CD4-positive, alpha-beta memory T cell (primary cell): Measurements from ENCODE around the gene PHLDA3. TPM values are rescaled to one million over a fixed set of nuclear protein-coding genes. Genes with fewer than 3 reads are reported as not detected.

Source experiments
- CTCF ChIA-PET: fragments of 350-600 bp; sonication (Branson Sonifier 250); formaldehyde crosslinking; loops from one replicate; lab custom pipeline; 2021; ENCODE audit warnings: inconsistent platforms; ENCODE audit not compliant: partially characterized antibody; lab: Charles Lee
- POLR2A ChIA-PET: fragments of 350-600 bp; sonication (Branson Sonifier 250); formaldehyde crosslinking; loops from one replicate; lab custom pipeline; 2021; ENCODE audit not compliant: partially characterized antibody; lab: Charles Lee
- DNase-seq, 5 donors: peaks; one replicate each; pipeline versions ENCODE4 v3.0.0 to v3.0.0-alpha.2; 2020 to 2022; ENCODE audit warnings: mixed read lengths in 1 of 5
- H3K27ac ChIP-seq: one replicate; pipeline ENCODE4 v1.7.0; 2013; ENCODE audit warnings: low read depth, low read length
- H3K27me3 ChIP-seq: 2 replicates; pipeline ENCODE4 v1.7.0; 2013; ENCODE audit warnings: mild to moderate bottlenecking, low read length, moderate library complexity; ENCODE audit not compliant: insufficient read depth
- H3K36me3 ChIP-seq: 2 replicates; pipeline ENCODE4 v1.7.0; 2013; ENCODE audit warnings: mild to moderate bottlenecking, low read length, moderate library complexity; ENCODE audit not compliant: insufficient read depth
- H3K4me1 ChIP-seq: 2 replicates; pipeline ENCODE4 v1.7.0; 2013; ENCODE audit warnings: mild to moderate bottlenecking, low read length, moderate library complexity; ENCODE audit not compliant: insufficient read depth
- H3K4me3 ChIP-seq, 2 donors: one replicate each; pipeline ENCODE4 v1.7.0; 2013; ENCODE audit warnings: low read length in 2 of 2, mild to moderate bottlenecking in 1 of 2
- H3K9me3 ChIP-seq, 2 donors: one replicate each; pipeline ENCODE4 v1.7.0; 2013; ENCODE audit warnings: low read length in 2 of 2, control low read depth in 1 of 2; ENCODE audit not compliant: control insufficient read depth in 1 of 2
- H3K27ac Mint-ChIP-seq, 7 donors: one replicate each; pipeline ENCODE4 v1.8.0; 2020 to 2021; ENCODE audit warnings: mixed read lengths in 7 of 7, mild to moderate bottlenecking in 6 of 7, inconsistent platforms in 3 of 7, moderate library complexity in 3 of 7
- H3K27me3 Mint-ChIP-seq, 2 donors: one replicate each; pipeline ENCODE4 v1.8.0; 2020 to 2021; ENCODE audit warnings: mixed read lengths in 2 of 2
- H3K36me3 Mint-ChIP-seq, 2 donors: one replicate each; pipeline ENCODE4 v1.8.0; 2020 to 2021; ENCODE audit warnings: mixed read lengths in 2 of 2, inconsistent platforms in 1 of 2, mild to moderate bottlenecking in 1 of 2
- H3K4me1 Mint-ChIP-seq, 4 donors: one replicate each; pipeline ENCODE4 v1.8.0; 2020 to 2021; ENCODE audit warnings: mixed read lengths in 4 of 4, mild to moderate bottlenecking in 1 of 4
- H3K4me3 Mint-ChIP-seq, 8 donors: one replicate each; pipeline ENCODE4 v1.8.0; 2020 to 2021; ENCODE audit warnings: mixed read lengths in 8 of 8, mild to moderate bottlenecking in 7 of 8, moderate library complexity in 6 of 8, inconsistent platforms in 3 of 8
- H3K9me3 Mint-ChIP-seq, 8 donors: one replicate each; pipeline ENCODE4 v1.8.0; 2020 to 2021; ENCODE audit warnings: mixed read lengths in 8 of 8, mild to moderate bottlenecking in 5 of 8, inconsistent platforms in 3 of 8, moderate library complexity in 1 of 8
- intact Hi-C: fragments of 100-400 bp; cut with micrococcal nuclease; formaldehyde crosslinking; loops from one replicate; pipeline ENCODE4 v1.15.1; 2023
- polyA plus RNA-seq, 2 donors: library from polyadenylated mRNA; unstranded; fragments of 300-500 nt; fragmentation: Illumina TruSeq; gene quantifications; one replicate each; pipeline ENCODE4 v1.2.3, GENCODE V29; 2021
- total RNA-seq, 2 experiments: library from RNA; stranded (reverse); gene quantifications; one replicate each; pipeline ENCODE4 v1.2.3, GENCODE V29; 2021

PHLDA3 gene
- total and polyA plus RNA-seq, 4 experiments from 2014 or later: 0.30 to 7.8 (median 4.0) TPM

- no peak for DNase-seq
- peak overlapping the region in 1 of 7 donors; percentile 27 for H3K27ac Mint-ChIP-seq
- ChIA-PET CTCF (interaction anchor here (1.2 to 24.2 kb wide), 5 partner anchors 8 to 66 kb away, joined by 3 to 714 read pairs (median 48); no protein-coding TSS in a partner anchor), POLR2A (no interaction called here)
- no peaks in the 10 kb centered on the region for H3K27me3 Mint-ChIP-seq
- intact Hi-C loops: no loop called here
- no peaks in the 10 kb centered on the region for H3K9me3 ChIP-seq
- peaks cover 1 to 4% of the 10 kb centered on the region in 2 donors for H3K36me3 Mint-ChIP-seq
- H3K4me1 ChIP-seq: no peaks in the 10 kb centered on the region
- no peak overlapping the region for H3K4me3 Mint-ChIP-seq
- no peaks in the 10 kb centered on the region for H3K36me3 ChIP-seq
- H3K4me1 Mint-ChIP-seq: peaks cover 6 to 9% (median 7%) of the 10 kb centered on the region in 4 donors
- no peak overlapping the region for H3K4me3 ChIP-seq
- no peak overlapping the region for H3K27ac ChIP-seq
- no peaks in the 10 kb centered on the region for H3K27me3 ChIP-seq
- H3K9me3 Mint-ChIP-seq: no peaks in the 10 kb centered on the region
These were observed 45.5 kb upstream of the PHLDA3 start for GRCh38 chr1:201514466-201514865.

DNA sequence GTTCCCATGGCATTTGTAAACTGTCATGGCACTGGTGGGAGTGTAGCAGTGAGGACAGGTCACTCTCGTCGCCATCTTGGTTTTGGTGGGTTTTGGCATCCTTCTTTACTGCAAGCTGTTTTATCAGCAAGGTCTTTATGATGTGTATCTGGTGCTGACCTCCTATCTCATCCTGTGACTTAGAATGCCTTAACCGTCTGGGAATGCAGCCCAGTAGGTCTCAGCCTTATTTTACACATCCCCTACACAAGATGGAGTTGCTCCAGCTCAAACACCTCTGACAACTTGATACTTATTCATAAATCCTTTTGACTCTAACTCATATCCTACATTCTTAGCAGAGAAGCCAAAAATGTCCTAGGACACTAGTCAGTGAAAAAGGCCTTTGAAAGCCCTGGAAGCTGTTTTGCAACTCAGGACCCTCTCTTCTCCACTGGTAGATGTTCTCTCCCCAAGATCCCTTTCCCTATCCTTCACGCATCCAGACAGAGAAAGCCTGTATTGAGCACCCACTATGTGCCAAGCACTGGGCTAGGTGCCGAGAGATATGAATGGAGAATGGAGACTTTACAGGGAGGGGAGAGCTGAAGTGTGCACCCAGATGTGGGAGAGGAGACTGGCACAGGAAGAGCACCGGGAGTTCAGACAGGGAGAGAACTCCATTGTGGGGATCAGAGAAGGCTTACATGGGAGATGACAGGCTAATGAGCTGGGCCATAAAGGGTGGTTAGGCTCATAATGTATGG, 44.7 kb upstream of the PHLDA3 start:
- Histone ChIP-seq H3K9me3 (no peaks in the 10 kb centered on the region), H3K27me3 (no peaks in the 10 kb centered on the region), H3K4me1 (no peaks in the 10 kb centered on the region), H3K27ac (no peak overlapping the region), H3K4me3 (no peak overlapping the region), H3K36me3 (no peaks in the 10 kb centered on the region)
- Mint-ChIP-seq H3K4me3 (no peak overlapping the region), H3K9me3 (no peaks in the 10 kb centered on the region), H3K4me1 (peaks cover 8 to 14% (median 9%) of the 10 kb centered on the region in 4 donors), H3K27me3 (no peaks in the 10 kb centered on the region), H3K36me3 (peaks cover 1 to 4% of the 10 kb centered on the region in 2 donors), H3K27ac (peak overlapping the region in 1 of 7 donors; percentile 16)
- intact Hi-C loops: loop anchor here (1.0 kb wide), 2 partner anchors 31 to 65 kb away; no protein-coding TSS in a partner anchor
- DNase-seq: no peak
- POLR2A ChIA-PET: interaction anchor here (0.7 to 3.4 kb wide), 4 partner anchors 10 to 65 kb away, joined by 3 to 41 read pairs (median 4); no protein-coding TSS in a partner anchor
- CTCF ChIA-PET: interaction anchor here (0.6 to 24.2 kb wide), 22 partner anchors 9 to 316 kb away, joined by 3 to 714 read pairs (median 4); partner anchors contain the start of gene IPO9

DNA sequence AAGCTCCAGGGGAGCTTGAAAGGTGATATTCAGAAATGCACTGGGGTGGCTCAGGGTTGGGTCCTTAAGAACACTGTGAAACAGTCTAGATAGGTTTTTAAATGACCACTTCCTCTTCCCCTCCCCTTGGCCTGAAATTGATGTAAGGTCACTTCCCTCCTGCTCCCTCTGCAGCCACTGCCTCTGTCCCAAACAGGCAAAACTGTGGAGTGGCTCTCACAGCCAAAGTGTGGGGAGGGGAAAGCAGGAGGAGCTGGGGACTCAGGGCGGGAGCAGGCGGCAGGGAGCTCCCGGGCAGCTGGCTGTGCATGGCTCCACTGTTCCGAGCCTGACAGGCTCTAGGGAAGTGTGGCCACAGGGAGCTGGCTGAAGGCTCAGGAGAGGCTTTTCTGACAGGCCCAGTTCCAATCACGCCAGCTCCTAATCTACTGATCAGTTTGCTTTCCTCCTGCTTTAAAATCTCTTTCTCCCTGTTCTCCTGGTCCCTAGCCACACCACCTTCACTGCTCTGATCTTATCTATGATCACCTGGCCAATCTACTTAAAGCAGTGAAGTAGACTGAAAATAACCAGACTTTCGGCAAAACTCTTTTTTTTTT, 43.1 kb upstream of the PHLDA3 start:
- H3K4me3 ChIP-seq: no peak overlapping the region
- Mint-ChIP-seq H3K4me1 (peaks cover 13 to 24% (median 20%) of the 10 kb centered on the region in 4 donors), H3K27ac (peak overlapping the region in 1 of 7 donors; percentile 18), H3K27me3 (no peaks in the 10 kb centered on the region), H3K36me3 (peaks cover 1 to 4% of the 10 kb centered on the region in 2 donors), H3K4me3 (no peak overlapping the region), H3K9me3 (no peaks in the 10 kb centered on the region)
- POLR2A ChIA-PET: interaction anchor here (1.2 to 3.4 kb wide), 2 partner anchors 30 to 64 kb away, joined by 4 to 41 read pairs; no protein-coding TSS in a partner anchor
- no peaks in the 10 kb centered on the region for H3K9me3 ChIP-seq
- no peak overlapping the region for H3K27ac ChIP-seq
- H3K27me3 ChIP-seq: no peaks in the 10 kb centered on the region
- peaks cover 11% of the 10 kb centered on the region for H3K4me1 ChIP-seq
- intact Hi-C loops: no loop called here
- H3K36me3 ChIP-seq: no peaks in the 10 kb centered on the region
- CTCF ChIA-PET: interaction anchor here (0.7 to 24.2 kb wide), 20 partner anchors 11 to 1162 kb away, joined by 3 to 714 read pairs (median 6); partner anchors contain the start of gene PHLDA3
- no peak for DNase-seq

GRCh38 chr1:201511396-201511940, 42.5 kb upstream of the PHLDA3 start:
- no peak for DNase-seq
- intact Hi-C loops: no loop called here
- ChIA-PET CTCF (interaction anchor here (0.7 to 24.2 kb wide), 11 partner anchors 10 to 1161 kb away, joined by 3 to 714 read pairs (median 7); partner anchors contain the start of gene PHLDA3), POLR2A (interaction anchor here (3.4 kb wide), 1 partner anchor 30 kb away, joined by 41 read pairs; no protein-coding TSS in a partner anchor)
- Histone ChIP-seq H3K27ac (no peak overlapping the region), H3K4me3 (no peak overlapping the region), H3K4me1 (peaks cover 12% of the 10 kb centered on the region), H3K27me3 (no peaks in the 10 kb centered on the region), H3K9me3 (no peaks in the 10 kb centered on the region), H3K36me3 (no peaks in the 10 kb centered on the region)
- Mint-ChIP-seq H3K27ac (no peak overlapping the region), H3K27me3 (no peaks in the 10 kb centered on the region), H3K9me3 (no peaks in the 10 kb centered on the region), H3K4me3 (no peak overlapping the region), H3K36me3 (peaks cover 0 to 4% of the 10 kb centered on the region in 2 donors), H3K4me1 (peaks cover 13 to 26% (median 21%) of the 10 kb centered on the region in 4 donors)

DNA sequence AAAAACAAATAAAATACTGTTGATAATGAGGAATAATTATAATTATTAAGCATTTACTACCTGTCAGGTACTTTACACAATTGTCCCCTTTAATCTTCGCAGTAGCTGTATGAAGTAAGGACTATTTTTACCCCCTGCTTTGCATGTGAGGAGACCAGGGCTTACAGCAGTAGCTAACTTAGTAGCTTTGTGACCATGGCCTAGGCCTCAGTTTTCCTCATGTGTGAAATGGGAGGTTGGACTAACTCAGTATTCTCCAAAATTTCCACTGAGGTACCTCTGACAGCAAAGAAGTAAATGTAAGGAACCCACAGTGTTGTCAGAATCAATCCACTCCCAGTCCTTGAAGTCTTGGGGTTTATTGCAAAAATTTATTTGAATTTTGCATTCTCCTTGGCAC, 41.7 kb upstream of the PHLDA3 start:
- H3K4me1 Mint-ChIP-seq: peaks cover 20 to 34% (median 28%) of the 10 kb centered on the region in 4 donors
- POLR2A ChIA-PET: interaction anchor here (3.4 kb wide), 1 partner anchor 29 kb away, joined by 41 read pairs; no protein-coding TSS in a partner anchor
- H3K9me3 Mint-ChIP-seq: no peaks in the 10 kb centered on the region
- no peak overlapping the region for H3K4me3 Mint-ChIP-seq
- H3K27me3 Mint-ChIP-seq: no peaks in the 10 kb centered on the region
- no peak for DNase-seq
- intact Hi-C loops: no loop called here
- H3K27ac Mint-ChIP-seq: peak overlapping the region in 2 of 7 donors; percentile 43 to 49
- Histone ChIP-seq H3K36me3 (no peaks in the 10 kb centered on the region), H3K27ac (no peak overlapping the region), H3K4me1 (peaks cover 19% of the 10 kb centered on the region), H3K27me3 (no peaks in the 10 kb centered on the region), H3K4me3 (no peak overlapping the region), H3K9me3 (no peaks in the 10 kb centered on the region)
- H3K36me3 Mint-ChIP-seq: peaks cover 2 to 4% of the 10 kb centered on the region in 2 donors
- CTCF ChIA-PET: interaction anchor here (1.1 to 24.2 kb wide), 4 partner anchors 9 to 62 kb away, joined by 3 to 714 read pairs (median 79); no protein-coding TSS in a partner anchor

DNA sequence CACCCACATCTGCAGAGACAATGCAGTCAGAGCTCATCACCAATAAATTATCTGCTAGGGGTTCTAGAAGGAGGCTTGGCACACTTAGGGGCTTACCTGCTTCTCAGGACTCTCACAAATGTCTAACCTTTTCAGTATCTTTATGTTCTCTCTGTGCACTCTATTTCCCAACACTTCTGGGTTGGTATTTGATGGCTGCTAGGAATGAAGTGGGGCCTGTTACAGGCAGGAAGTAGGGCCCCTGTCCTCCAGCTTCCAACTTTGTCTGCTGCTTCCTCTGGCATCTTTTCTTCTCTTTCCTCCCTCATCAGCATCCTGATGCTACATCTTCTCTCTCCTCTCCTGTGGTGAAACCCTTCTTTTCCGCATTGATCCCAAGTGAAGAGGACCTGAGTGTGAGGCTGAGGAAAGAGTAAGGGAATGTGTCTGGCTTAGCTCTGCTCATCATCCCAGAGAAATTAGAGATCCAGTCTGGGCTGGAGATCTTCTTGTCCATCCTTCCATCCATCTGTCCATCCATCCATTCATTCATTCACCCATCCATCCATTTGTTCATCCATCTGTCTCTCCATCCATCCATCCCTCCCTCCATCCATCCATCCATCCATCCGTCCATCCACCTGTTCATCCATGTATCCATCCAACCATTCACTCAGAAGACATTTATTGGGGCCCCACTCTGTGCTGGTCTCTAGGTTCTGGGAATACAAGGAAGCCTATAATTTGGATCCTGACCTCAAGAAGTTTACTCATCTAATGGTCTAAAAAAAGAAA, 40.8 kb upstream of the PHLDA3 start:
- no peaks in the 10 kb centered on the region for H3K27me3 Mint-ChIP-seq
- H3K4me3 Mint-ChIP-seq: peak overlapping the region in 3 of 8 donors; percentile 5 to 9 (median 7)
- no peaks in the 10 kb centered on the region for H3K9me3 ChIP-seq

More for the DNA sequence above, 40.8 kb upstream of the PHLDA3 start:
- Histone ChIP-seq H3K4me1 (peaks cover 29% of the 10 kb centered on the region), H3K36me3 (no peaks in the 10 kb centered on the region), H3K27me3 (no peaks in the 10 kb centered on the region), H3K27ac (no peak overlapping the region), H3K4me3 (no peak overlapping the region)
- Mint-ChIP-seq H3K36me3 (peaks cover under 1 to 2% of the 10 kb centered on the region in 2 donors), H3K4me1 (peaks cover 28 to 42% (median 36%) of the 10 kb centered on the region in 4 donors), H3K27ac (peak overlapping the region in 4 of 7 donors; percentile 3 to 87 (median 53)), H3K9me3 (no peaks in the 10 kb centered on the region)
- intact Hi-C loops: no loop called here
- POLR2A ChIA-PET: no interaction called here
- CTCF ChIA-PET: interaction anchor here (1.1 to 24.2 kb wide), 3 partner anchors 8 to 23 kb away, joined by 3 to 714 read pairs (median 110); no protein-coding TSS in a partner anchor
- no peak for DNase-seq
